Esophagus squamous epithelium (tissue), 5 donors: ENCODE results near the gene AMBP. TPM values are rescaled to one million over a fixed set of nuclear protein-coding genes. Genes with fewer than 3 reads are reported as not detected.
A peak's percentile ranks its signal among the peaks of the same experiment; 100 is the strongest.

ENCODE experiments used
- DNase-seq: peaks from one replicate; lab custom pipeline; 2025; lab: John Stamatoyannopoulos, UW
- H3K27ac ChIP-seq, 4 donors: fragments of 200-600 bp; sonication (generic); one replicate each; pipeline ENCODE4 v1.5.1; 2016 to 2019; ENCODE audit warnings: mild to moderate bottlenecking in 1 of 4
- H3K27me3 ChIP-seq, 4 donors: fragments of 200-600 bp; sonication (generic); 1 replicate in 3 of 4; 2 replicates in 1 of 4; pipeline versions ENCODE4 v1.5.1 to v1.6.0; 2017 to 2021; ENCODE audit warnings: antibody characterized with exemption in 1 of 4
- H3K36me3 ChIP-seq, 3 donors: fragments of 200-600 bp; sonication (generic); one replicate each; pipeline ENCODE4 v1.5.1; 2016 to 2019
- H3K4me1 ChIP-seq, 3 donors: fragments of 200-600 bp; sonication (generic); one replicate each; pipeline ENCODE4 v1.5.1; 2017 to 2019
- H3K4me3 ChIP-seq, 4 donors: fragments of 200-600 bp; sonication (generic); 1 replicate in 3 of 4; 2 replicates in 1 of 4; pipeline ENCODE4 v1.5.1; 2016 to 2019; ENCODE audit warnings: mild to moderate bottlenecking in 2 of 4, moderate library complexity in 1 of 4
- H3K9me3 ChIP-seq, 3 donors: fragments of 200-600 bp; sonication (generic); one replicate each; pipeline ENCODE4 v1.5.1; 2016 to 2019
- POLR2A ChIP-seq, 4 donors: fragments of 450-650 bp; IDR thresholded peaks; one replicate each; pipeline ENCODE4 v1.6.1; 2017; ENCODE audit warnings: antibody characterized with exemption in 4 of 4, mild to moderate bottlenecking in 4 of 4, moderate library complexity in 3 of 4
- WGBS, 2 donors: methylation state at CpG; one replicate each; pipeline ENCODE4 v1.1.5; 2018; 5-methylcytosine and 5-hydroxymethylcytosine counted together
- intact Hi-C: fragments of 100-400 bp; cut with DNase I; formaldehyde crosslinking; loops from one replicate; pipeline ENCODE4 v1.15.0; 2022
- total RNA-seq, 4 donors: library from RNA; depleted of rRNA; stranded (reverse); fragments of >200 nt; gene quantifications; one replicate each; pipeline ENCODE4 v1.1.0, GENCODE V29; 2016
- TF ChIP-seq, protein P1 (sequence below), 6 experiments: fragments of 450-650 bp in 4 of 6; fragments of 200-600 bp in 2 of 6; sonication (generic) in 2 of 6; IDR thresholded peaks; one replicate each; pipeline ENCODE4 v1.5.1; 2016 to 2019; ENCODE audit warnings: antibody characterized with exemption in 6 of 6, mild to moderate bottlenecking in 4 of 6, moderate library complexity in 4 of 6
- donor health status: DM: yes; HTN: yes; CAD: no.

AMBP gene
- total RNA-seq, 4 donors from 2014 or later = 0.19 to 2.5 TPM; not detected in 2

DNA sequence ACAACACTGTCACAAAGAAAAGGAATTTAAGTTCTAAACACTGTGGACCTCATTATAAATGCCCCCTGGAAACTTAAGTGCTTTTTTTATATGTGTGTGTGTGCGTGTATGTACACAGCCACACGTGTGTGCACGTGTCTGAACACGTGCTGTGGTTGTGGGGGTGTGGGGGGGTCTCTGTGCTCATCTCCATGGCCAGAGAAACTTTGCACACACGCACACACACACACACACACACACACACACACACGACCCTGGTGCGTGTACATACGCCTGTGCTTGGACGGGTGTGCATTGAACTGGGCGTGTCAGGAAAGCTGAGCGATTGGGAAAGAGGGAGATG lies 27.9 kb downstream of the AMBP start:
- H3K27me3 ChIP-seq = no peaks in the 10 kb centered on the region
- no peak for DNase-seq
- H3K27ac ChIP-seq = no peak overlapping the region
- H3K36me3 ChIP-seq = peaks cover 0 to 61% (median 0%) of the 10 kb centered on the region in 3 donors
- no peaks in the 10 kb centered on the region for H3K4me1 ChIP-seq
- WGBS, 2 donors = 81 to 87% methylated on average over 11 of the region's 11 CpGs
- no peaks in the 10 kb centered on the region for H3K9me3 ChIP-seq
- no peak for TF ChIP-seq POLR2A (IDR thresholded peaks at IDR 0.05)
- TF ChIP-seq, protein P1, sequence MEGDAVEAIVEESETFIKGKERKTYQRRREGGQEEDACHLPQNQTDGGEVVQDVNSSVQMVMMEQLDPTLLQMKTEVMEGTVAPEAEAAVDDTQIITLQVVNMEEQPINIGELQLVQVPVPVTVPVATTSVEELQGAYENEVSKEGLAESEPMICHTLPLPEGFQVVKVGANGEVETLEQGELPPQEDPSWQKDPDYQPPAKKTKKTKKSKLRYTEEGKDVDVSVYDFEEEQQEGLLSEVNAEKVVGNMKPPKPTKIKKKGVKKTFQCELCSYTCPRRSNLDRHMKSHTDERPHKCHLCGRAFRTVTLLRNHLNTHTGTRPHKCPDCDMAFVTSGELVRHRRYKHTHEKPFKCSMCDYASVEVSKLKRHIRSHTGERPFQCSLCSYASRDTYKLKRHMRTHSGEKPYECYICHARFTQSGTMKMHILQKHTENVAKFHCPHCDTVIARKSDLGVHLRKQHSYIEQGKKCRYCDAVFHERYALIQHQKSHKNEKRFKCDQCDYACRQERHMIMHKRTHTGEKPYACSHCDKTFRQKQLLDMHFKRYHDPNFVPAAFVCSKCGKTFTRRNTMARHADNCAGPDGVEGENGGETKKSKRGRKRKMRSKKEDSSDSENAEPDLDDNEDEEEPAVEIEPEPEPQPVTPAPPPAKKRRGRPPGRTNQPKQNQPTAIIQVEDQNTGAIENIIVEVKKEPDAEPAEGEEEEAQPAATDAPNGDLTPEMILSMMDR (IDR thresholded peaks at IDR 0.05) = no peak
- H3K4me3 ChIP-seq = no peak overlapping the region
- intact Hi-C loops = no loop called here

DNA sequence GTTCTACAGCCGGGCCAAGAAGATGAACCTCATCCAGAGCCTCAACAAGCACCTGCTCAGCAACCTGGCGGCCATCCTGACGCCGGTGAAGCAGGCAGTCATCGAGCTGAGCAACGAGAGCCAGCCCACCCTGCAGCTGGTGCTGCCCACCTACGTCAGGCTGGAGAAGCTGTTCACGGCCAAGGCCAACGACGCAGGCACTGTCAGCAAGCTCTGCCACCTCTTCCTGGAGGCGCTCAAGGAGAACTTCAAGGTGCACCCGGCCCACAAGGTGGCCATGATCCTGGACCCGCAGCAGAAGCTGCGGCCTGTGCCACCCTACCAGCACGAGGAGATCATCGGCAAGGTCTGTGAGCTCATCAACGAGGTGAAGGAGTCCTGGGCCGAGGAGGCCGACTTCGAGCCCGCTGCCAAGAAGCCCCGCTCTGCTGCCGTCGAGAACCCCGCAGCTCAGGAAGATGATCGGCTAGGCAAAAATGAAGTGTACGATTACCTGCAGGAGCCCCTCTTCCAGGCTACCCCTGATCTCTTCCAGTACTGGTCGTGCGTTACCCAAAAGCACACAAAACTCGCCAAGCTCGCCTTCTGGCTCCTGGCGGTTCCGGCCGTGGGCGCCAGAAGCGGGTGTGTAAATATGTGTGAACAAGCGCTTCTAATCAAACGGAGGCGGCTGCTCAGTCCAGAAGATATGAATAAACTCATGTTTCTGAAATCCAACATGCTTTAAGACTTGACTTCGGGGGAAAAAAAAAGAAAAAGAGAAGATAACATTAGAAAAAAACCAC lies 28.5 kb downstream of the AMBP start:
- H3K27me3 ChIP-seq = no peaks in the 10 kb centered on the region
- intact Hi-C loops = no loop called here
- peaks cover 0 to 61% (median 0%) of the 10 kb centered on the region in 3 donors for H3K36me3 ChIP-seq
- TF ChIP-seq, protein P1 (IDR thresholded peaks at IDR 0.05) = no peak
- no peak for TF ChIP-seq POLR2A (IDR thresholded peaks at IDR 0.05)
- no peak for DNase-seq
- no peak overlapping the region for H3K27ac ChIP-seq
- no peaks in the 10 kb centered on the region for H3K4me1 ChIP-seq
- H3K9me3 ChIP-seq = no peaks in the 10 kb centered on the region
- WGBS, 2 donors = 95% methylated on average over 7 to 11 of the region's 40 CpGs
- no peak overlapping the region for H3K4me3 ChIP-seq

DNA sequence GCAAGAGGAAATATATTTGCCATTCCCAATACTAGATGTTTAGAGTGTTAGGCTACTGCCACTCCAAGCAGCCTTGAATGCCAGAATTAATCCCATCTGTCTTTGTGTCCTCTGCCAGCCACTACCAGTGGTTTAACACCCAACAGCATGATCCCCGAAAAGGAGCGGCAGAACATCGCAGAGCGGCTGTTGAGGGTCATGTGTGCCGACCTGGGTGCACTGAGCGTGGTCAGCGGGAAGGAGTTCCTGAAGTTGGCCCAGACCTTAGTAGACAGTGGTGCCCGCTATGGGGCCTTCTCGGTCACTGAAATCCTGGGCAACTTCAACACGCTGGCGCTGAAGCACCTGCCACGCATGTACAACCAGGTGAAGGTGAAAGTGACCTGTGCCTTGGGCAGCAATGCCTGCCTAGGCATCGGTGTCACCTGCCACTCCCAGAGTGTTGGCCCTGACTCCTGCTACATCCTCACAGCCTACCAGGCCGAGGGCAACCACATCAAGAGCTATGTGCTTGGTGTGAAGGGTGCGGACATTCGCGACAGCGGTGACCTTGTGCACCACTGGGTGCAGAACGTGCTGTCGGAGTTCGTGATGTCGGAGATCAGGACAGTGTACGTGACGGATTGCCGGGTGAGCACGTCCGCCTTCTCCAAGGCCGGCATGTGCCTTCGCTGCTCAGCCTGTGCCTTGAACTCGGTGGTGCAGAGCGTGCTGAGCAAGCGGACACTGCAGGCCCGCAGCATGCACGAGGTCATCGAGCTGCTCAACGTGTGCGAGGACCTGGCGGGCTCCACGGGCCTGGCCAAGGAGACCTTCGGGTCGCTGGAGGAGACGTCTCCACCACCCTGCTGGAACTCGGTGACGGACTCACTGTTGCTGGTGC lies 29.3 kb downstream of the AMBP start:
- no peak overlapping the region for H3K4me3 ChIP-seq
- no peak for DNase-seq
- H3K27me3 ChIP-seq = no peaks in the 10 kb centered on the region
- H3K4me1 ChIP-seq = no peaks in the 10 kb centered on the region
- H3K9me3 ChIP-seq = no peaks in the 10 kb centered on the region
- WGBS, 2 donors = 94 to 97% methylated on average over 14 to 30 of the region's 44 CpGs
- H3K27ac ChIP-seq = no peak overlapping the region
- H3K36me3 ChIP-seq = peaks cover 0 to 60% (median 0%) of the 10 kb centered on the region in 3 donors
- intact Hi-C loops = no loop called here
- TF ChIP-seq POLR2A (IDR thresholded peaks at IDR 0.05) = no peak
- TF ChIP-seq, protein P1 (IDR thresholded peaks at IDR 0.05) = no peak

DNA sequence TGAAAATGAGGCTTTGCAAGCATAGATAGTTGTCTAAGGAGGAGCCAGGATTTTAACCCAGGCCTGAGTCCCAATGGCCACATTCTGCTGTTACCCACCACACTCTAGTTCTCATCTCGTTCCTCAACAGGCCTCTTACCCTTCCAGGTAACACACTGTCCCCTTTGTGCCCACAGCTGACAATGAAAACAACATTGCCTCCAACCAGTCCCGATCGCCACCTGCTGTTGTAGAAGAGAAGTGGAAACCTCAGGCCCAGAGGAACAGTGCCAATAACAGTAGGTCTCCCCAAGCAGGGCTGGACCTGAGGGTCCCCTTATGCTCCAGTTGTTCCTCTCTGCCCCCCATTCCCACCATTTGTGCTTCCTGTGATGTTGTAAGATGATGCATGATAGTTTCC lies 30.4 kb downstream of the AMBP start:
- intact Hi-C loops = no loop called here
- Histone ChIP-seq H3K27me3 (no peaks in the 10 kb centered on the region), H3K9me3 (no peaks in the 10 kb centered on the region), H3K4me3 (no peak overlapping the region), H3K36me3 (peaks cover 0 to 59% (median 0%) of the 10 kb centered on the region in 3 donors), H3K4me1 (no peaks in the 10 kb centered on the region), H3K27ac (no peak overlapping the region)
- DNase-seq = no peak
- WGBS, 2 donors = 79 to 90% methylated on average over 1 to 3 of the region's 3 CpGs
- no peak for TF ChIP-seq POLR2A (IDR thresholded peaks at IDR 0.05)
- TF ChIP-seq, protein P1 (IDR thresholded peaks at IDR 0.05) = peak in 3 of 6 experiments; percentile 17 to 41 (median 38)

DNA sequence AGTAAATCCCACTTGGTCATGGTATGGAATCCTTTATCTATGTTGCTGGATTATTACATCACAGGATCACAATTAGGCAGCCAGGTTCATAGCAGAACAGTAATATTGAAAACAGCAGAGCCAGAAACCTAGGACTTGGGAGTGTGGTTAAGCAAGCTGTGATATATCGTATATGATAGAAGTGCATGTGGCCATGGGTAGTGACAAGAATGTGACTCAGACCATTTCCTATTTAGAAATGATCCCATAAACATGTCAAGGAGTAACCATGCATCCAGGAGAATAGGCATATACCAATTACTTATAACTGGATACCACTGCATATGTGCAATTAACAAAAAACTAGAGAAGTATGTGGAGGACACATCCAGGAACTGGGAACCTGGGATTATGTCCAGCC lies 31.2 kb downstream of the AMBP start:
- Histone ChIP-seq H3K4me3 (no peak overlapping the region), H3K36me3 (peaks cover 0 to 50% (median 0%) of the 10 kb centered on the region in 3 donors), H3K9me3 (no peaks in the 10 kb centered on the region), H3K27me3 (no peaks in the 10 kb centered on the region), H3K27ac (no peak overlapping the region), H3K4me1 (no peaks in the 10 kb centered on the region)
- no peak for TF ChIP-seq POLR2A (IDR thresholded peaks at IDR 0.05)
- TF ChIP-seq, protein P1 (IDR thresholded peaks at IDR 0.05) = no peak
- no peak for DNase-seq
- intact Hi-C loops = no loop called here
- 82 to 92% methylated on average over 1 of the region's 1 CpG for WGBS, 2 donors
